Lower leg skin (tissue), 4 donors: ENCODE data around the gene LMNB1. TPM values are rescaled to one million over a fixed set of nuclear protein-coding genes. Genes with fewer than 3 reads are reported as not detected.

Experiments used
- DNase-seq, 2 donors: peaks; one replicate each; pipeline ENCODE4 v3.0.0-alpha.2; 2019; ENCODE audit warnings: low spot score in 2 of 2
- H3K4me3 ChIP-seq: fragments of 200-600 bp; sonication (generic); 2 replicates; pipeline ENCODE4 v1.5.1; 2017; ENCODE audit warnings: mild to moderate bottlenecking, low read depth; ENCODE audit not compliant: poor library complexity, severe bottlenecking
- POLR2A ChIP-seq, 2 donors: fragments of 450-650 bp; IDR thresholded peaks; one replicate each; pipeline ENCODE4 v1.6.1; 2016 to 2017; ENCODE audit warnings: antibody characterized with exemption in 2 of 2, mild to moderate bottlenecking in 1 of 2, moderate library complexity in 1 of 2
- WGBS, 2 donors: methylation state at CpG; one replicate each; pipeline ENCODE4 v1.1.5; 2018; 5-methylcytosine and 5-hydroxymethylcytosine counted together
- intact Hi-C: fragments of 100-400 bp; cut with DNase I; formaldehyde crosslinking; loops from one replicate; pipeline ENCODE4 v1.15.0; 2023; ENCODE audit warnings: low total_unique reads
- total RNA-seq, 4 donors: library from RNA; depleted of rRNA; stranded (reverse); fragments of >200 nt; gene quantifications; one replicate each; pipeline ENCODE4 v1.1.0, GENCODE V29; 2016
- TF ChIP-seq, protein P1 (sequence below), 3 donors: fragments of 450-650 bp; IDR thresholded peaks; one replicate each; pipeline ENCODE4 v1.5.1; 2016; ENCODE audit warnings: antibody characterized with exemption in 3 of 3, mild to moderate bottlenecking in 3 of 3, moderate library complexity in 2 of 3

LMNB1 gene
- total RNA-seq, 4 donors from 2014 or later, result 9.2 to 20.7 (median 9.9) TPM

DNA sequence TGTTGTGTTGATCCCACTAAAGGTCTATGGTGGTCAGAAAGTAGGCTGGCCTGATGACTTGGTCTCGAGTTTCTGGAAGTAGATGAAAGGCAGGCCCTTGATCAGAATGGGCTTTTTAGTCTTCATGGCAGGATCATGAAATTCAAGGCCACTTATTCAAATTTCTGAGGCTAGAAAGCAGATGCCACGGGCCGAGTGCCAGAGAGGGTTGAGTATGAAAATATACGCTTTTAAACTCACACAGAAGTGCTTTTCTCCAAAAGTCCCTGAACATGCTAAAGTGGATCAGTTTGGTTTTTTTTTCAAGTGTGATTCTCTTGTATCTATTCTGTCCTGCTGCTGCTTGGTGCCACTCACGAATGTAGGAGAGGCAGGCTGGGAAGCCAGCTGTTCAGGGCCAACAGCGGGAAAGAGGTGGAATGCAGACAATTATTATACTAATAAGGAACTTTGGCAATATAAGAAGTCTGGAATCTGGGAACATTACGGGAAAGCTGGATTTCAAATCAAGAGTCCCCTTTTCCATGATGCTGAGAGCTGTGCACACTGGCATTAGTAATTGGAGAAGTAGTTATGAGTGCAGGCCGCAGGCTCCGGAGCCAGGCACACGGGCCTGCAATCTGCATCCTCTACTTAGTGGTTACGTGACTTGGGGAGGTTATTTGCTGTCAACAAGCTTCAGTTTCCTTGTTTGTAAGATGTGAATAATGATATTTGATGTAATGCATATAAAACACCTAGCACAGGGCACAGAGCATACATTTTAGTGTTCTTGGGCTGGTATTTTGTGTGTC, 95.8 kb downstream of the LMNB1 start:
- intact Hi-C loops, result no loop called here
- DNase-seq, result no peak
- H3K4me3 ChIP-seq, result no peak overlapping the region
- no peak for TF ChIP-seq POLR2A (IDR thresholded peaks at IDR 0.05)
- TF ChIP-seq, protein P1, sequence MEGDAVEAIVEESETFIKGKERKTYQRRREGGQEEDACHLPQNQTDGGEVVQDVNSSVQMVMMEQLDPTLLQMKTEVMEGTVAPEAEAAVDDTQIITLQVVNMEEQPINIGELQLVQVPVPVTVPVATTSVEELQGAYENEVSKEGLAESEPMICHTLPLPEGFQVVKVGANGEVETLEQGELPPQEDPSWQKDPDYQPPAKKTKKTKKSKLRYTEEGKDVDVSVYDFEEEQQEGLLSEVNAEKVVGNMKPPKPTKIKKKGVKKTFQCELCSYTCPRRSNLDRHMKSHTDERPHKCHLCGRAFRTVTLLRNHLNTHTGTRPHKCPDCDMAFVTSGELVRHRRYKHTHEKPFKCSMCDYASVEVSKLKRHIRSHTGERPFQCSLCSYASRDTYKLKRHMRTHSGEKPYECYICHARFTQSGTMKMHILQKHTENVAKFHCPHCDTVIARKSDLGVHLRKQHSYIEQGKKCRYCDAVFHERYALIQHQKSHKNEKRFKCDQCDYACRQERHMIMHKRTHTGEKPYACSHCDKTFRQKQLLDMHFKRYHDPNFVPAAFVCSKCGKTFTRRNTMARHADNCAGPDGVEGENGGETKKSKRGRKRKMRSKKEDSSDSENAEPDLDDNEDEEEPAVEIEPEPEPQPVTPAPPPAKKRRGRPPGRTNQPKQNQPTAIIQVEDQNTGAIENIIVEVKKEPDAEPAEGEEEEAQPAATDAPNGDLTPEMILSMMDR (IDR thresholded peaks at IDR 0.05), result no peak
- whole genome bisulfite sequencing, 2 donors, result 72 to 74% methylated on average over 11 of the region's 11 CpGs

DNA sequence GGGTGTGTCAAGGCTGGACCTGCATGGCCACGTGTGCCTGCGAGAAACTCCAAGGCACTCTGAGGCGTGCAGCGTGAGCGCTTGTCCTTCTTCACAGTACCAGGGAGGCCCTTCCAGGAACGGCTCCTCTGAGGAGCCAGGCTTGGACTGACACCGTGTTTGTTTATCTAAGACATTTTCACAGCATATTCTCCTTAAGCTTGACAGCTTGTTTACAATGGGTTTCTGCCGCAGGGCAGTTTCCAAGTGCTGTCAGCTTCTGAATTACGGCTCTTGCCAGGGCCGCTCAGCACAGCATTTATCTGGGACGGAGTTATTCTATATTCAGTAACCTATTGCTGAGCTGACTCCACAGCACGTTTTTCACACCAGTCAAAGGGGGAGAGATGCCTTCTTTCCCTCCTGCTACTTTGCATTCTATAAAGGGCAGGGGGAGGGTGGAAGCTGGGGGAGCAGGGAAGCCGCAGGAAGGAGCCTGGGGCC, 98.4 kb downstream of the LMNB1 start:
- intact Hi-C loops, result no loop called here
- 66 to 72% methylated on average over 13 of the region's 13 CpGs for WGBS, 2 donors
- no peak for DNase-seq

GRCh38 chr5:126877602-126878001, 100.7 kb downstream of the LMNB1 start:
- intact Hi-C loops, result no loop called here
- WGBS, 2 donors, result 74 to 77% methylated on average over 7 of the region's 7 CpGs
- no peak for DNase-seq
- no peak overlapping the region for H3K4me3 ChIP-seq
- TF ChIP-seq, protein P1 (IDR thresholded peaks at IDR 0.05), result no peak
- TF ChIP-seq POLR2A (IDR thresholded peaks at IDR 0.05), result no peak

More for the DNA sequence above, 98.4 kb downstream of the LMNB1 start:
- no peak overlapping the region for H3K4me3 ChIP-seq
- TF ChIP-seq POLR2A (IDR thresholded peaks at IDR 0.05), result no peak
- TF ChIP-seq, protein P1 (IDR thresholded peaks at IDR 0.05), result no peak

DNA sequence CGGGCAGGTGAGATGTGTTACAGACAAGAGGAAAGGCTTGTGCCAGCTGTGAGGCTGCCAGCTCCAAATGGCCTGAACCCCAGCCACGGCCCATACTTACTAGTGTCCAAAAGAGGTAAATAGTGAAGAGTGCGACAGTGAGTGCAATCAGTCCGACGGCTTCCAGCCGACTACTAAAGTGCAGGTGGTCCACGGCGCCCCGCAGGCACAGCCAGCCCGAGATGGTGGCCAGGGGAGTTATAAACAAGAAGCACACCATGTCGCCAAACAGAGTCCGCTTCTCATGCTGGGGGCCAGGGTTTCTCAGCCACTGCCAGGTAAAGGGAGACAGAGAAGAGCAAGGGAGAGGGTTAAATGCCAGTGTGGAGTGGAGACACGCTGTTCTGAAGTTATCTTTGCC, 101.1 kb downstream of the LMNB1 start:
- no peak for DNase-seq
- WGBS, 2 donors, result 83 to 86% methylated on average over 13 of the region's 13 CpGs
- H3K4me3 ChIP-seq, result no peak overlapping the region
- intact Hi-C loops, result no loop called here
- no peak for TF ChIP-seq POLR2A (IDR thresholded peaks at IDR 0.05)
- TF ChIP-seq, protein P1 (IDR thresholded peaks at IDR 0.05), result no peak

GRCh38 chr5:126878634-126879033, 101.7 kb downstream of the LMNB1 start:
- no peak overlapping the region for H3K4me3 ChIP-seq
- intact Hi-C loops, result no loop called here
- no peak for DNase-seq
- no peak for TF ChIP-seq POLR2A (IDR thresholded peaks at IDR 0.05)
- TF ChIP-seq, protein P1 (IDR thresholded peaks at IDR 0.05), result no peak
- WGBS, 2 donors, result 84 to 89% methylated on average over 4 of the region's 4 CpGs
